Smooth muscle cell (in vitro differentiated cells): ENCODE data around the gene GRIN2A. TPM values are rescaled to one million over a fixed set of nuclear protein-coding genes. Genes with fewer than 3 reads are reported as not detected.

ENCODE experiments used
- DNase-seq: peaks from one replicate; lab custom pipeline; 2025; ENCODE audit not compliant: unreplicated experiment; lab: John Stamatoyannopoulos, UW
- H2AFZ ChIP-seq: fragments of 200-600 bp; sonication (generic); 2 replicates; pipeline ENCODE4 v1.6.0; 2016; ENCODE audit warnings: antibody characterized with exemption, low read depth, mild to moderate bottlenecking
- H3F3A ChIP-seq: fragments of 200-600 bp; sonication (generic); 2 replicates; pipeline ENCODE4 v1.6.0; 2017; ENCODE audit warnings: antibody characterized with exemption, low read depth
- H3K27ac ChIP-seq: fragments of 200-600 bp; sonication (generic); 2 replicates; pipeline ENCODE4 v1.5.1; 2016; ENCODE audit warnings: low read depth, mild to moderate bottlenecking
- H3K27me3 ChIP-seq: fragments of 200-600 bp; sonication (generic); 2 replicates; pipeline ENCODE4 v1.6.1; 2016; ENCODE audit warnings: low read depth, mild to moderate bottlenecking
- H3K36me3 ChIP-seq: fragments of 200-600 bp; sonication (generic); 2 replicates; pipeline ENCODE4 v1.5.1; 2016; ENCODE audit warnings: low read depth
- H3K4me1 ChIP-seq: fragments of 200-600 bp; sonication (generic); 2 replicates; pipeline ENCODE4 v1.5.1; 2016; ENCODE audit warnings: low read depth
- H3K4me2 ChIP-seq: fragments of 200-600 bp; sonication (generic); 2 replicates; pipeline ENCODE4 v1.6.0; 2016; ENCODE audit warnings: mild to moderate bottlenecking
- H3K4me3 ChIP-seq: fragments of 200-600 bp; sonication (generic); 2 replicates; pipeline ENCODE4 v1.5.1; 2016; ENCODE audit warnings: mild to moderate bottlenecking
- H3K79me2 ChIP-seq: fragments of 200-600 bp; sonication (generic); 2 replicates; pipeline ENCODE4 v1.6.0; 2016; ENCODE audit warnings: low read depth, mild to moderate bottlenecking
- H3K9ac ChIP-seq: fragments of 200-600 bp; sonication (generic); 2 replicates; pipeline ENCODE4 v1.6.0; 2016; ENCODE audit warnings: low read depth
- H3K9me3 ChIP-seq: fragments of 200-600 bp; sonication (generic); replicated peaks from 2 replicates; pipeline ENCODE4 v1.5.1; 2016; ENCODE audit warnings: low read depth
- H4K20me1 ChIP-seq: fragments of 200-600 bp; sonication (generic); 2 replicates; pipeline ENCODE4 v1.6.0; 2016; ENCODE audit warnings: low read depth
- WGBS: methylation state at CpG from one replicate; pipeline ENCODE4 v1.1.7; 2016; ENCODE audit warnings: low lambda C conversion rate; 5-methylcytosine and 5-hydroxymethylcytosine counted together
- polyA plus RNA-seq: library from polyadenylated mRNA; unstranded; fragments of >200 nt; fragmentation: Nextera tagmentation; extraction: Ambion mirVana; gene quantifications from 2 replicates; pipeline ENCODE4 v1.2.1, GENCODE V29; 2016
- total RNA-seq: library from RNA; depleted of rRNA; stranded (reverse); fragments of >200 nt; gene quantifications from 2 replicates; pipeline ENCODE4 v1.2.3, GENCODE V29; 2014
- TF ChIP-seq, protein P1 (sequence below): fragments of 200-600 bp; sonication (generic); IDR thresholded peaks from 2 replicates; pipeline ENCODE4 v1.5.1; 2017; ENCODE audit warnings: borderline replicate concordance, mild to moderate bottlenecking, antibody characterized with exemption; ENCODE audit not compliant: insufficient read depth, poor library complexity, severe bottlenecking

The GRIN2A gene
- total and polyA plus RNA-seq, 2 experiments from 2014 or later = 0.02 to 0.13 TPM

DNA sequence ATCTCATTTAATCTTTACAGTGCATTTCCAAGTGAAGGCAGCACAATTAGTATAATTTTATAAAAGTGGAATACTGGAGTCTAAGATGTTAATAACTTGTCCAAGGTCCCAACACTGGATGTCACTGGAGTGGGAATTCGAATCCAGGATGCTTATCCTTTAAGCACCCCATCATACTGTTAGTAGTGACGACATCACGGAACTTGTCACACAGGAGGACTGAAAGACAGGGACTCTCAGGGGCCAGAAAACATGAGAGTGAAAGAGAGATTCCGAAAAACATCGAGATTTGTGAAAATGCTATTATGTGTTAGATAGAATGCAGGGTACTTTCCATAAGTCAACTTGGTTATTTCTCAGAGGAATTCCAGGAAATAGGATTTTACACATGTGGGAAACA is 374.0 kb downstream of the GRIN2A start:
- Histone ChIP-seq H4K20me1 (no peaks in the 10 kb centered on the region), H3F3A (no peaks in the 10 kb centered on the region), H2AFZ (no peak overlapping the region), H3K4me3 (no peak overlapping the region), H3K9me3 (no peaks in the 10 kb centered on the region), H3K27me3 (no peaks in the 10 kb centered on the region), H3K9ac (no peak overlapping the region), H3K4me1 (no peaks in the 10 kb centered on the region), H3K27ac (no peak overlapping the region), H3K79me2 (no peaks in the 10 kb centered on the region), H3K36me3 (no peaks in the 10 kb centered on the region), H3K4me2 (no peak overlapping the region)
- WGBS = 94% methylated on average over 5 of the region's 5 CpGs
- TF ChIP-seq, protein P1, sequence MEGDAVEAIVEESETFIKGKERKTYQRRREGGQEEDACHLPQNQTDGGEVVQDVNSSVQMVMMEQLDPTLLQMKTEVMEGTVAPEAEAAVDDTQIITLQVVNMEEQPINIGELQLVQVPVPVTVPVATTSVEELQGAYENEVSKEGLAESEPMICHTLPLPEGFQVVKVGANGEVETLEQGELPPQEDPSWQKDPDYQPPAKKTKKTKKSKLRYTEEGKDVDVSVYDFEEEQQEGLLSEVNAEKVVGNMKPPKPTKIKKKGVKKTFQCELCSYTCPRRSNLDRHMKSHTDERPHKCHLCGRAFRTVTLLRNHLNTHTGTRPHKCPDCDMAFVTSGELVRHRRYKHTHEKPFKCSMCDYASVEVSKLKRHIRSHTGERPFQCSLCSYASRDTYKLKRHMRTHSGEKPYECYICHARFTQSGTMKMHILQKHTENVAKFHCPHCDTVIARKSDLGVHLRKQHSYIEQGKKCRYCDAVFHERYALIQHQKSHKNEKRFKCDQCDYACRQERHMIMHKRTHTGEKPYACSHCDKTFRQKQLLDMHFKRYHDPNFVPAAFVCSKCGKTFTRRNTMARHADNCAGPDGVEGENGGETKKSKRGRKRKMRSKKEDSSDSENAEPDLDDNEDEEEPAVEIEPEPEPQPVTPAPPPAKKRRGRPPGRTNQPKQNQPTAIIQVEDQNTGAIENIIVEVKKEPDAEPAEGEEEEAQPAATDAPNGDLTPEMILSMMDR = no peak
- no peak for DNase-seq

DNA sequence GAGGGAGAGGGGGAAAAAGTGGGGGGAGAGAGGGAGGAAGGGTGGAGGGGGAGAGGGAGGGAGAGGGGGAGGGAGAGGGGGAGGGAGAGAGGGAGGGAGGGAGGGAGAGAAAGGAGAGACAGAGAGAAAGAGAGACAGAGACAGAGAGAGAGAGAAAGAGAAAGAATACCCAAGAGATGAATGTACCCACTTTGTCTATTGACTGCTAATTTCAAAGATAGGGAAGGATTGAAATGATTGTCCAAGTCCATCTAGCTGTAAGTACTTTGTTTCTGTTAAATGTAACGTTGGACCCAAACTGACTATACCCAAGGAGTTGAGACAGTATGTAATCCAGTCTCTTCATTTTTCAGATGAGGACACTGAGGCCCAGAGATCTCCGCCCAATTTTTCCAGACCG is 374.9 kb downstream of the GRIN2A start:
- no peaks in the 10 kb centered on the region for H3K79me2 ChIP-seq
- H3K4me1 ChIP-seq = no peaks in the 10 kb centered on the region
- no peaks in the 10 kb centered on the region for H4K20me1 ChIP-seq
- no peaks in the 10 kb centered on the region for H3K27me3 ChIP-seq
- no peak overlapping the region for H3K4me3 ChIP-seq
- no peak overlapping the region for H3K9ac ChIP-seq
- H3K9me3 ChIP-seq = no peaks in the 10 kb centered on the region
- DNase-seq = no peak
- H3K4me2 ChIP-seq = no peak overlapping the region
- TF ChIP-seq, protein P1 = no peak
- WGBS = 95% methylated on average over 3 of the region's 3 CpGs
- no peak overlapping the region for H3K27ac ChIP-seq
- H2AFZ ChIP-seq = no peak overlapping the region
- H3F3A ChIP-seq = no peaks in the 10 kb centered on the region
- no peaks in the 10 kb centered on the region for H3K36me3 ChIP-seq

DNA sequence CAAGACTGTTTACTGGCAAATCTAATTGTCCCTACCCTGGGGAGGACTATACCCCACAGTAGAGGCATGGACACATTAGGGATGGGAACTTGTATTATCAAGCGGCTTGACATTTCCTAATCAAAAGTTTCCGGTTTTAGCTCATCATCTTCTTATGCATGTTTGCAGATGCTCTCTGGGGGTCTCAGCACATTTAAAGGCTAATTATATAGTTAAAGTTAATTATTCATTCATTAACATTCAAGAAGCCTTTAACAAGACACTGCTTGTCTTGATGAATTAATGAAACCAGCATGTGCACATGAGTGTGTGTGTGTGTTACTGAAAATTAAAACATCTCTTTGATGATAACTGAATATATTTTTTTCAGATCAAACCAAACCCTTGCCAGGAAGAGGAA is 377.1 kb downstream of the GRIN2A start:
- H3K36me3 ChIP-seq = no peaks in the 10 kb centered on the region
- no peaks in the 10 kb centered on the region for H3K9me3 ChIP-seq
- TF ChIP-seq, protein P1 = no peak
- H3F3A ChIP-seq = no peaks in the 10 kb centered on the region
- no peaks in the 10 kb centered on the region for H3K79me2 ChIP-seq
- H4K20me1 ChIP-seq = no peaks in the 10 kb centered on the region
- H3K4me3 ChIP-seq = no peak overlapping the region
- no peak overlapping the region for H3K4me2 ChIP-seq
- DNase-seq = no peak
- no peak overlapping the region for H3K9ac ChIP-seq
- no peaks in the 10 kb centered on the region for H3K4me1 ChIP-seq
- H3K27ac ChIP-seq = no peak overlapping the region
- 93% methylated on average over 2 of the region's 2 CpGs for WGBS
- no peaks in the 10 kb centered on the region for H3K27me3 ChIP-seq
- H2AFZ ChIP-seq = no peak overlapping the region

DNA sequence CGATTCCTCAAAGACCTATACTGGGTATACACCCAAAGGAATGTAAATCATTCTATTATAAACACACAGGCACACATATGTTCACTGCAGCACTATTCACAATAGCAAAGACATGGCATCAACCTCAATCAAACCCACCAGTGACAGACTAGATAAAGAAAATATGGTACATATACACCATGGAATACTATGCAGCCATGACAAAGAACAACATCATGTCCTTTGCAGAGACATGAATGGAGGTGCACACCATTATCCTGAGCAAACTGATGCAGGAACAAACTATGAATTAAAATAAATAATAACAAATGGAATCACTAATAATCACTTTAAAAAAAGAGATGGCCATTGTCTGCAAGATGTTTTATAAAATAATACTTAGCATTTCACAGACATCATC is 380.1 kb downstream of the GRIN2A start:
- 100% methylated on average over 1 of the region's 1 CpG for WGBS
- TF ChIP-seq, protein P1 = no peak
- H4K20me1 ChIP-seq = no peaks in the 10 kb centered on the region
- no peaks in the 10 kb centered on the region for H3K4me1 ChIP-seq
- H3K79me2 ChIP-seq = no peaks in the 10 kb centered on the region
- no peak overlapping the region for H3K4me3 ChIP-seq
- no peaks in the 10 kb centered on the region for H3K9me3 ChIP-seq
- H3K36me3 ChIP-seq = no peaks in the 10 kb centered on the region
- DNase-seq = no peak
- H3K27ac ChIP-seq = no peak overlapping the region
- H3K27me3 ChIP-seq = no peaks in the 10 kb centered on the region
- no peaks in the 10 kb centered on the region for H3F3A ChIP-seq
- no peak overlapping the region for H3K9ac ChIP-seq
- no peak overlapping the region for H2AFZ ChIP-seq
- H3K4me2 ChIP-seq = no peak overlapping the region
